CMK (cell line): ENCODE data around the gene PGAP2.
"Not testable (repeated sequence)": the region's sequence is repeated elsewhere in the genome, so short reads cannot be mapped to it uniquely, and the experiment has no call there.

ENCODE experiments used
- DNase-seq: peaks from one replicate; pipeline ENCODE4 v3.0.0-alpha.2; 2010; ENCODE audit warnings: low read depth

PGAP2 gene

DNA sequence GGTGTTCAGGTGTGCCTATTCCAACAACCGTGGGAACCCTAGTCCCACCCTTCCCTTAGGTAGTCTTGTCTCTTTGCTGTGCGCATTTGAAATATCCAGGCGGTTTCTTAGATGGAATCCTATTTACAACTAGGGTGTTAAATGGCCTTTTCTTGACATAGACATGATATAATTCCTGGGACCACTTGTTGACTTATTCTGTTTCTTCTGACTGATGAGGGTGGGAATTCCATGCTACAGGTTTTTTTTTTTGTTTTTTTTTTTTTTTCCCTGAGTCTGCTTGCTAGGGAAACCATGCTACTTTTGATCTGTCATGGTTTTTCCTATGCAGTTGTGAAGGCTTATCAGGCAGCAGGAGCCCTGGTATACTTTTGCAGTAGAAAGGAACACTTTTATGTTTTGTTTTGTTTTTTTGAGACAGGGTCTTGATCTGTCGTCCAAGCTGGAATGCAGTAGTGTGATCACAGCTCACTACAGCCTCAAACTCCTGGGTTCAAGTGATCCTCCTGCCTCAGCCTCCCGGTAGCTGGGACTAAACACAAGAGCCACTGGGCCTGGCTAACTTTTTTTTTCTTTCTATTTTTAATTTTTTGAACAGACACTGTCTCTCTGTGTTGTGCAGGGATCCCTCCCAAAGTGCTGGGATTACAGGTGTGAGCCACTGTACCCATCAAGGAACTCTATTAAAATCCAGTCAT lies 48.6 kb downstream of the PGAP2 start:
- DNase-seq, result no peak

DNA sequence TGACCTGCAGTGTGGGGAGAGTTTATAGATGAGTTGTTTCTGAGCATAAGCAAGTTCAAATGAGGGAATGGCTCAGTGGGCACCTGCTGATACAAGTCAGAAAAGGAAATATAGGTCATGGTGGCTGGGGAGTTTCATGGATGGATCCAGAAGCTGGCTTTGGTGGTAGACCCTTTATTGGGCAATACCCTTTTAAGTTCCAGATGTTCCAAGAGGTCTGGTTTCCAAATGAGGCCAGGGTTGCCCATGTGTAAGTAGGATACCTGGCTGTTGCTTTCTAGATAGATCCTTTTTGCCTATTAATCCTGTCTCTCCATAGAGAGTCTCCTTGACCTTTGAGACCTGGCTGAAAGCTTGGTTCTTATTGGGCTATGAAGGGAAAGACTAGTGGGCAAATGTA lies 49.3 kb downstream of the PGAP2 start:
- no peak for DNase-seq

DNA sequence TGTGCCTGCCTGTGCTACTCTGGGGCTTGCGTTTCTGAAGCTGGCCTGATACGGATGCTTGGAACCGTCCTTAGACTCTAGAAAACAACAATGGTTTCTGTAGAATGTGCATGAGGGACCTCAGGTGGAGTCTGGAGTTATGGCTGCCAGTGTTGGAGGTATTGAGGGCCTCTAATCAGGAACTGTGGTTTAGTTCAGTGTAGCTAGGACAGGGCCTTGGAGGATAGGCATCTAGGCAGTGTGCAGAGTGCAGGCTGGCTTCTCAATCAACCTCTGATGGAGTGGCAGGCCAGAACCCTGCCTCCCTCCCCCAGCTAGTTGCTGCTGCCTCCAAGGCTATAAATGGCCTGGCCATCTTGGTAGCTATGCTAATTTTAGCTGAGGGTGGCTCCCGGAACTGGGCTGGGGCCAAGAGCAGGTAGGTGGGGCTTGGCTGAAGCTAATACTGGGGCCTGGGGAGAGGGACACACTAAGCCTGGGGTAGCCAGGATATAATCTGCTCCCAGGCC lies 51.1 kb downstream of the PGAP2 start:
- DNase-seq, result no peak

DNA sequence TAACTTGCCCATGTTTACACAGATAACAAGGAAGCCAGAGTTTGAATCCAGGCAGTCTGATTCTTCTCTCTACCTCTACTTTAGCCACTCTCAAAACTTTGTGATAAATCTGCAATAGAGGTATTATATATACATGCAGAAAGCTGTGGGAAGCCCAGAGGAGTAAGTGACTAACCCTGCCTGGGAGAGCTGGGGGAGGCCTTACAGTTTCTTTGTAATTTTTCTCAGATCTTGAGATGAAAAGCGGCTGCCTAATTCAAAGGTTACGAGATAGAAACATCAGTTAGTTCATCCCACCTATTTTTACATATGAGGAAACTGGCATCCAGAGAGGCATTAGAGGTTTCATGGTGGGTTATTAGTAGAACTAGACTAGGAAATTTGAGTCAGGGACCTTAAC lies 52.0 kb downstream of the PGAP2 start:
- DNase-seq, result no peak

DNA sequence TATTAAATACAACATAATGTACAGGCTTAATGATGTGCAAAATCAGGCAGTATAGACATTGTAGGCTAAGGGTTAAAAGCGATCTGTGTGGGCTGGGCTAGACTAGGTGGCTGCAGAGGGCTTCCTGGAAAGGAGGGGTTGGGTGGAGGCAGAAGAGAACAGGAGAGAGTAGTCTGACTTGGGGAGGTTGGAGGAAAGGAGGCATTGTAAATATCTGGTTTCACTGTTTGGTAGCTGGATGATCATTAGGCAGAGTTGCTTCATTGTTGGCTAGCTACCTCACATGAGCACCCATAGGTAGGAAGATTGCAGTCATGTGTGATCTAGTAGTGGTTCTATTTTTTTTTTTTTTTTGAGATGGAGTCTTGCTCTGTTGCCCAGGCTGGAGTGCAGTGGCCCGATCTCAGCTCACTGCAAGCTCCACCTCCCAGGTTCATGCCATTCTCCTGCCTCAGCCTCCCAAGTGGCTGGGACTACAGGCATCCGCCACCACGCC lies 52.6 kb downstream of the PGAP2 start:
- DNase-seq, result not testable (repeated sequence)

DNA sequence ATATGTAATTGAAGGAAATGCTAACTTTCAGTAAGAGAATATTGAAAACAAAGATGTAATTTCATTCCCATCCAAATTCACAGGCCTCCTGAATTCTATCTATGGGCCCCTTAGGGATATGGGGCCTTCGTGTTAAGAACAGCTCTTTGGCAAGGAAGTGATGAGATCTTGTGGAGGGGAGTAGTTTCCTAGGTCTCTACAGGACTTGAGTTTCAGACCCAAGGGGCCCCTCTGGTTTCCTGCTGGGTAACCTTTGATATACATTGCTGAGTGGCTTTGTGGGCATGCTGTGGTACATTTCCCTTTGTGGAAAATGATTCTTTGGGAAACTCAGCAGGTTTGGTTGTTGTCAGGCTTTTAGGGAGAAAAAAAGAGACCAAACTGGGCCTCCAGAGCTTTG lies 53.3 kb downstream of the PGAP2 start:
- no peak for DNase-seq

DNA sequence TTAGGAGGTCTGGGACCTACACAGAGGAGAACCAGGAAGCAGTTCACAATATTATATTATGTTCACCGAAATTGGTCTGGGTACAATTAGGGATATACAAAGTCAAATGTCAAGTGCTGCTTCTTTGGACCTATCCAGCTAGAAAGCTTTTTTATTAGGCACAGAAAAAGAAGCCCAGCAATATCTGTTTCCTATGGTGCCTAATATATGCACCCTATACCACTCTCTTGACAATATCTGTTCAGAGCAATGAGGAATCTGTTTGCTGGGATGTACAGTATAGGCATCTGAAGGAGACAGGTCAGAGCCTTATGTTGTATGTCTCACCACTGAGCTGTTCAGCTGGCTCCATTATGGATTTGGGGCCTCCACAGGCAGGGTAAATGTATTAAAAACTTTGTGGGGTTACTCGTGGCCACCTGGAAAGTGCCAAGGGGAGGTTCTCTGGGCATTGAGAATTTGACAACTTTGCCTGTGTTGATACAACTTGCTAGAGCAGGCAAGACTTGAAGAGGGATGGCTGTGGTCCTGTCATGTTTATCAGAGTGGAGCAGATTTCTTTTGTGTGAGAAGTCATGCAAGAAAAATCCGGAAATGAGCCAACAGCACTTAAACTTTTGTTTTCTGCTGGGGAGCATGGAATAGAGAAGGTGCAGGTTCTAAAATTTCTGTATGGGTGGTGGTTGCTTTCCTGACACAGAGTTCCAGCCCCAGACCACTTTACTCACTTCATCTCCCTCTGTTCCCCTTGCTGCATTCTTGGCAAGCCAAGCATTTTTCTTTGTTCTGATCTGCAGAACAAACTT lies 57.2 kb downstream of the PGAP2 start:
- DNase-seq, result no peak

DNA sequence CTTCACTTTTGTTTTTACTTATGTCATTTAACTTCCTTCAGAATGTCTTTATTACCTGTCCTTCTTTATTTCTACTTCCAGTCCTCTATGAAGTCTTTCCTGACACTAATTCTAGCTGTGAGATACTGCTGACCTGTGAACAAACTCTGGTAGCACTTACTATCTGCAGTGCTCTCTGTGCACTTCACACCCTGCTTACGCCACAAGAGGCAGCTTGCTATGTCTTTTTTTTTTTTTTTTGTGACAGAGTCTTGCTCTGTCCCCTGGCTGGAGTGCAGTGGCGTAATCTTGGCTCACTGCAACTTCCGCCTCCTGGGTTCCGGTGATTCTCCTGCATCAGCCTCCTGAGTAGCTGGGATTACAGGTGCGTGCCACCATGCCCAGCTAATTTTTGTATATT lies 57.8 kb downstream of the PGAP2 start:
- DNase-seq, result no peak

DNA sequence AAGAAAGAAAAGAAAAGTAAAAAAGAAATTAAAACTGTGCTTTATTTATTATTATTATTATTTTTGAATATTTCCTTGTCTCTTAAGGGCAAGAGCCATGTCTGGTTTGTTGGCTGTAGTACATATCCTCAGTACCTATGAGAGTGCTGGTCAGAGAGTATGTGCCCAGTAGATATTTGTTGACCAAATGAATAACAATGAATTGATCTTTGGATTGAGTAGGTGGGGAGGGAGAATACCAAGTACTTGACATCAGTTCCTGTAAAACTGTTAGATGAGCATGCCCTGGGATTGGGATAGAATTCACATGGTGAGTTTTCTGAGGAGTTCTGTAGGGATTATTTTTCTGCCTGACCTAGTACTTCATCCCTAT lies 58.5 kb downstream of the PGAP2 start:
- no peak for DNase-seq

DNA sequence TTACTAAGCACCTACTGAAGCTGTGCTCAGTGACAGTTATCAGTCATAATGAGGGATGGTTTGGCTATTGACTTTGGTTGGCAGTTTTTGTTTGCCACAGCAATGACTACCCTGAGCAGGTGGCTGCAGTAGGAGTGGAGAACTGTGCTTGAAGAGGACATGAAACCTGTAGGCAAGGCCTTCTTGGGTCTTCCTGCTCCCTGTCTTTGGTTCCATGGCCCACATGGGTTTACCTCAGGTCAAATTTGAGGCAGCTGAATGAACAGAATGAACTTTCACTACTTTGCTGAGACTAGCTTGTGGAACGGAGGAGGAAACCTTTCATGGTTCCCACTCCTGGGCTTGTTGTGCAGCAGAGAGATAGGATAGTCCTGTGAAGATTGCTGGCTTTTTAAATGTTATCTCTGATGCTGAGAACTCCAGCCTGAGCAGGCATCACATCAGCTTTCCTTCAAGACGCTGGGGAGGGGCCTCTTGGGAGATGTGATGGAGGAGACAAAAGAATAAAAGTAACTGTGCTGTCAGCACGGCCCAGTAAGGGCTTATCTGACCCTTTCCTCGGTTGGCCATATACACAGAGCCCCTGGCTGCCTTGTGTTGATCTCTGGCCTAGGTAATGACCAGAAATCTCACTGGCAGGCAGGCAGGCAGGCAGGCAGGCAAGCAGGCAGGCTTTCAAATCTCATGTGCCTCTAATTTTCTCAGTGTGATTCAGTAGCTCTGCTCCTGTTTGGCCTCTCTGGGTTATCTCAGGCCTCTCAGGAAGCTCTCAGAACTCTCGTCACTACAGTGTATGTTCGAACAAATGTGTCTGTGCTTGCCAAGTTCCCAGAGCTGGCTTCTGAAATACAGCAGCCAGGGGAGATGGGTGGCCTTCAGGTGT lies 59.1 kb downstream of the PGAP2 start:
- DNase-seq, result no peak

DNA sequence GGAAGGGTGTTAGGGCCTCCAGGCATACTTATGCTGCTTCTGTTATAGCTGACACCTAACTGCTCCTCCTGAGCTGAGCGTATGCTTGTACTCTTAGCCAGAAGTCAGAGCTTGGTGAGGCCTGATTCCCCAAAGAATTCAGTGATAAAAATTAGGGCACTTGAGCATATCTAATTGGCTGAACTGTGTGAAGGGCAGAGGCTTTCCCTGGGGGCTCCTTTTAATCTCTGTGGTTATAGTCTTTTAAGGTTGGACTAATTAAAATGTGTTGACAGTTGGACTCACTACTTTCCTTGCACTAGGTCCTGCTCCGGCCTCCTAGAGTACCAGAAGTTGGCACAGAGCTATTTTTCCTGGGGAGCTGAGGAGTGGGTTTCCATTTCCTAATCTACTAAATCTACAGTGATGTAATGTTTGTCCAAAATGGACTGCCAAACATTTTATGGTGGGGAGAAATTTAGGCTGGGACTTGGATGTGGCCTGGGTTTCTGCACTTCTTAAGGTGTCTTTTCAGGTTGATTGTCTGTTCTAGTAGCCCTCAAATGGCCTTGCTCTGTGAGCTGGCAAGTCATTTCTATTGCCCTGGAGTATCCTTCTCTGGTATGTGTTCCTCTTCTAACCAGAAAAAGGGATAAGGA lies 65.5 kb downstream of the PGAP2 start:
- no peak for DNase-seq
